Uterine smooth muscle cell (primary cell): ENCODE measurements around the gene ABHD2. TPM values are rescaled to one million over a fixed set of nuclear protein-coding genes. Genes with fewer than 3 reads are reported as not detected.

Source experiments
- total RNA-seq: library from RNA; depleted of rRNA; stranded (reverse); fragments of >200 nt; gene quantifications from 2 replicates; pipeline ENCODE4 v1.2.3, GENCODE V29; 2014

The ABHD2 gene
- 47.1 and 91.2 TPM in 2 replicates for total RNA-seq

DNA sequence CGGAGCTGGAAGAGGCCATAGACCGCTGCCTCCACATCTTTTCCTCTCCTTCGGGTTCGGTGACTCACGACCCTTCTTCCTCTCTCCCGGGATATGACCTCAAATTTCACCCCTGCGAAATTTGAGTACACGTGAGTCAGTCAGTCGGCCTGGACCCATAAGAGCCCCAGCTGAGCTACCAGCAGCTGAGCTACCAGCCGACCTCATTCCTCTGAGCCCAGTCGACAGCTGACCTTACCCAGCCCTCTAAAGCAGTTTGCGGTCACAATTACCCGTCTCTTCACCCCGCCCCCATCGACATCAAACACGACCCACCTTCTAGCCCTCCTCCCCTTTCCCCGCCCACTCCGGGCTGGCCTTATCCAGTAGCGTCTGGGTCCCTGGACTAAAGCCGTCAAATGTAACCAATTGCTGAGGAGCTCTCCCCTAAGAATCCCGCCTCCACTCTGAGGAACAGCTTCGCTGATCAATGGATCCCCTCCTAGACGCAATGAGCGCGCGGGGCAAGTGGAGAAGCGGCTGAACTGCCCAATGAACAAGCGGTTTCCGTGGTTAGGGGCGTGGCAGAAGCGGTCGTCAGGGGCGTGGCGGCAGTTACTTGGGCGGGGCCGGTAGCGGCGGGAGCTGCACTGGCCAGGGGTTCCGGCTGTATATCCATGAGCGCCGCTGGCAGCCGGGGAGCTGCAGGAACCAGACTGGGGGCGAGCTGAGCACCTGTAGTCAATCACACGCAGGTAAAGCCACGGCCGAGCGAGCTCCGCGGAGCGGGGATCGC is at the start of gene ABHD2:
ABHD2 (plus strand) TSS at position 627 of the 775 bp plus-strand sequence. CDS start 27,872 bp downstream, outside the sequence.

GRCh38 chr15:89221543-89221942 is 133.3 kb downstream of the ABHD2 start, which contains the start of gene RLBP1:
Gene RLBP1, minus strand, starts transcription at chr15:89221579. Its CDS starts 2,604 bp downstream, at chr15:89218975.

GRCh38 chr15:89243691-89244573 is 155.7 kb downstream of the ABHD2 start, which contains the start of gene FANCI:
Gene FANCI, plus strand, starts transcription at chr15:89243979. Its CDS starts 3,669 bp downstream, at chr15:89247648.

Other genes starting within 250 kb of the ABHD2 start
- gene HAPLN3, start 192.9 kb upstream of the ABHD2 start, total RNA-seq, result 2.6 and 3.9 TPM in 2 replicates
- gene MFGE8, start 175.1 kb upstream of the ABHD2 start, total RNA-seq, result 100 and 165 TPM in 2 replicates
- not detected in 2 replicates for gene RLBP1, start 133.1 kb downstream of the ABHD2 start, total RNA-seq
- 23.2 and 87.3 TPM in 2 replicates for gene FANCI, start 155.5 kb downstream of the ABHD2 start, total RNA-seq
- gene POLG, start 246.4 kb downstream of the ABHD2 start, total RNA-seq, result 95.2 and 170 TPM in 2 replicates